Neuron (in vitro differentiated cells): ENCODE data around the gene TMEM207.

ENCODE experiments used
- H2AFZ ChIP-seq: one replicate; pipeline ENCODE4 v1.6.1; 2013; ENCODE audit warnings: low read depth, mild to moderate bottlenecking, inconsistent platforms, low read length, moderate library complexity
- H3K27me3 ChIP-seq: one replicate; pipeline ENCODE4 v1.6.1; 2013; ENCODE audit warnings: low read length; ENCODE audit not compliant: insufficient read depth
- H3K36me3 ChIP-seq: one replicate; pipeline ENCODE4 v1.6.1; 2013; ENCODE audit warnings: low read length; ENCODE audit not compliant: insufficient read depth
- H3K4me1 ChIP-seq: one replicate; pipeline ENCODE4 v1.6.1; 2013; ENCODE audit warnings: low read length; ENCODE audit not compliant: insufficient read depth
- H3K4me3 ChIP-seq: 2 replicates; pipeline ENCODE4 v1.5.1; 2013; ENCODE audit warnings: mild to moderate bottlenecking, low read length, moderate library complexity
- H3K9me3 ChIP-seq: one replicate; pipeline ENCODE4 v1.6.1; 2013; ENCODE audit warnings: low read length

Gene TMEM207

DNA sequence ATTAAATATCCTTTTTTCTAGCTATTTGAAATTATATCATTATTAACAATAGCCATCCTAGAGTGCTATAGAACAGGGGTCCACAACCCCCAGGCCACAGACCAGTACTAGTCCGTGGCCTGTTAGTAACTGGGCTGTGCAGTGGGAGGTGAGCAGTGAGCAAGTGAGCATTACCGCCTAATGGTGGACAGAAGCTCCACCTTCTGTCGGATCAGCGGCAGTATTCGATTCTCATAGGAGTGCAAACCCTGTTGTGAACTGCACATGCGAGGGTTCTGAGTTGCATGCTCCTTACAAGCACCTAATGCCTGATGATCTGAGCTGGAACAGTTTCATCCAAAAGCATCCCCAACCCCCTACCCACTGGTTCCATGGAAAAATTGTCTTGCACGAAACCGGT is 50.0 kb downstream of the TMEM207 start:
- H3K36me3 ChIP-seq, result no peaks in the 10 kb centered on the region
- no peaks in the 10 kb centered on the region for H3K4me1 ChIP-seq
- no peak overlapping the region for H3K4me3 ChIP-seq
- no peaks in the 10 kb centered on the region for H3K9me3 ChIP-seq
- no peaks in the 10 kb centered on the region for H3K27me3 ChIP-seq
- no peak overlapping the region for H2AFZ ChIP-seq

DNA sequence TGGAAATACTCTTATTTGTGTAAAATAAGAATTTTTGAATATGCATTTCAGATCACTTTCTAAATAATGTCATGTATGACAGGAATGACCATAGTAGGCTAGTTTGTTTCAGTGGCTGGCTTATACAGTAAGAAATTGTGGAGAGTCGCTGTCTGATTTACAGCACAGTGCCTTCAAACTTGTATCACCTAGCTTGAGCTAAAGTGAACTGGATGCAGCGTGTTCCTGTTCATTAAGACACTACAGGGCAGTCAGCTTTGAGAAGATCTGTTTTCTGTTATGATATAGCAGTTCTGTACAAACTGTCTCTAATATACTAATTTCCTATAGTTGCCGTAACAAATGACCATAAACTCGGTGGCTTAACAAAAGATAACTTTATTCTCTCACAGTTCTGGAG is 51.8 kb downstream of the TMEM207 start:
- Histone ChIP-seq H2AFZ (no peak overlapping the region), H3K4me1 (no peaks in the 10 kb centered on the region), H3K9me3 (no peaks in the 10 kb centered on the region), H3K27me3 (no peaks in the 10 kb centered on the region), H3K36me3 (no peaks in the 10 kb centered on the region), H3K4me3 (no peak overlapping the region)

DNA sequence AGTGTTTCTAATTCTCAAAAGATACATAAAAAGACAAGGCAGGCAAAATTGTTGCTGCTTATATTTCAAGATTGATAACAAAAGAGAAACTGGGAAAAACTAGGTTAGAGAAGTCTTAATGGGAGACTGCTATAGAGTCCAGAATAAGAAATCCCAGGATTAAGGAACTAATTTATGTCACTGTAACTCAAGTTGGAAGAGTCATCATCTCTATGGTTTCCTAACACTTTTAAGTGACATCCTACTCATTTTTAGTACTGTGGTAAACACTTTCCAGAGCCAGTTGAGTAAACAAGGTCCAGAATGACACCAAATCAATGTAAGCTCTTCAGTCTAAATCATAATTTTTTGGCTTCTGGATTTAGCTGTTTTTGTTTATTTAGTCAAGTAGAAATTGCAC is 53.7 kb downstream of the TMEM207 start:
- H3K4me3 ChIP-seq, result no peak overlapping the region
- no peaks in the 10 kb centered on the region for H3K4me1 ChIP-seq
- no peaks in the 10 kb centered on the region for H3K27me3 ChIP-seq
- H2AFZ ChIP-seq, result no peak overlapping the region
- no peaks in the 10 kb centered on the region for H3K36me3 ChIP-seq
- H3K9me3 ChIP-seq, result no peaks in the 10 kb centered on the region

DNA sequence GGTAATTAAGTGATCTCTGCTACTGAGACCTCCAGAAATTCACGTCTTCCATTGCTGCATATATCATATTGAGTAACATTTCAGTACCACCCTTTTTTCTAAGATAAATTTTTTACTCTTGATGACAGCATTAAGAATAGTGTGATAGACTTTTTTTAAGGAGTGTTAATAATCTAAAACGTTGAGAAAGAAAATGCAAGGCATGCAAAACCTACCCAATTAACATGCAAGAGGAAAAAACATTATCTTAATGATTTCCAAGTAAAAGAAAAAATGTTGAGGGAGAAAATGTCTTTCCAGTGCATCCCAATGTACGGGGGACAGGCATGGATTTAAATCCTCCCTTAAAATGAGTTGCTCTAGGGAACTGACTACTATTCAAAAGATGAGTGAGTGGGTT is 61.0 kb downstream of the TMEM207 start:
- H3K4me1 ChIP-seq, result no peaks in the 10 kb centered on the region
- no peak overlapping the region for H3K4me3 ChIP-seq
- H3K36me3 ChIP-seq, result no peaks in the 10 kb centered on the region
- H3K27me3 ChIP-seq, result no peaks in the 10 kb centered on the region
- no peak overlapping the region for H2AFZ ChIP-seq
- no peaks in the 10 kb centered on the region for H3K9me3 ChIP-seq

DNA sequence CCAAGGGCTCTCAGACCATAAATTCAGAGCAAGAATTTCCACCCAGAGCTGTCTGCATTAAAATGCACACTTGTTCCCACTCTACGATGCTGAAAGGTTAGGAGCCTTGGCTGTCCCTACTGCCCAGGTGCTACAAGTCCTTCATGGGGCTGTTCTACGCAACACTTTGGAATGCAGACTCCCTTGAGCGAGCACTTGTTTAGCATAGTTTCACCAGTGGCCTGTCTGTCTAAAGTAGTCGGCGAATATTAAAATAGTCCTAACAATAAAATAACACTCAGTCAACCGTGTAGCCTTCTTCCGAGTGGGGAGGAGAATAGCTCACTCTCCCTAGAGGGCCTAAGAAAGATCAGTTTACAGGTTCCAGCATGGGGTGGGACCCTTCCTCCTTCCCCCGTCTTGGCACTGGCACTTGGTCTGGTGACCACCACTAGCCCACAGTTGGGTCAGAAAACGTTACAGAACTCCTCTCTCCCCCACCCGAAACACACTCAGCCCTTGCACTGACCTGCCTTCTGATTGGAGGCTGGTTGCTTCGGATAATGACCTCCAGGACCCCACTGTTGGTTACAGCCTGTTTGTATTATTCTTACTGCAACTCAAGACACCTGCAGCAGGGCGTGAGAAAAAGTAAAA is 62.0 kb downstream of the TMEM207 start, which contains the start of gene CLDN16:
Gene CLDN16, plus strand, starts transcription at position 586 of the 636 bp plus-strand sequence. CDS start 167 bp downstream, outside the sequence.
- H3K4me1 ChIP-seq, result no peaks in the 10 kb centered on the region
- H3K36me3 ChIP-seq, result no peaks in the 10 kb centered on the region
- no peak within 1 kb of the TSS for H2AFZ ChIP-seq

DNA sequence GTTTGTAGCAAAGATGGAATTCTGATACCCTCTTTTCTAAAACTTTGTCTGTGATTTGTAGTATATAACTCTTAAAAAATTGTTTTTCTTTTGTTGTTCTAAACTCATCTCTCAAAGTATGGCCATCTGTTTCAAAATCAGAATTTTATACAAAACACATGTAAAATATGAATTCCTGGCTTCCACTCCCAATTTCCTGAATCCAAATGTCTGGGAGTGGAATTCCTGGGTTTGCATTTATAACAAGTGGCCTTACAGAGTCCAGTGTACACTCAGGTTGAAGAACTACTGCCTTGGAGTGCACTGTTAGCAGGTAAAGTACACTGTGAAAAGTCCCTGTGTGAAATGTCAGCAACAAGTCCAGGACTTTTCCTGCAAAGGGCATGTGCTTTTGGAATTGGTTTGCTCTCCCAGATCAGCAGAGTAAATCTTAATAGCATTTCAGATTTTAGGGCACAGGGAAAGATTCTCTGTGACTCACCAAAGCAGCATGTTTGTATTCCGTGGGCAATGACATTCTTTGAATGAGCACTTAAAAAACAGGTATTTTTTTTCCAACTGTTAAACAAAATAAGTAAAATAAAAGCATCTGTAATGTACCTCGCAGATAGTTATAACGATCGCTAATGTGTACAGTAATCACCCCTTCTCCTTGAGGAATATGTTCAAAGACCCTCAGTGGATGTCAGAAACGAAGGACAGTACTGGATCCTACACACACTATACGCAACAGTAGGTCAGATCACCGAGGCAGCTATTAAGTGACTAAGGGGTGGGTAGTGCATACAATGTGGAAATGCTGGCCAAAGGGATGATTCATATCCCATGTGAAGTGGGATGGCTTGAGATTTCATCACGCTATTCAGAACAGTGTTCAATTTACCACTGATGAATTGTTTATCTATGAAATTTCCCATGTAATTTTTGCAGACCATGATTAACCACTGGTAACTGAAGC is 63.7 kb downstream of the TMEM207 start:
- Histone ChIP-seq H2AFZ (no peak overlapping the region), H3K27me3 (no peaks in the 10 kb centered on the region), H3K4me1 (no peaks in the 10 kb centered on the region), H3K9me3 (no peaks in the 10 kb centered on the region), H3K36me3 (no peaks in the 10 kb centered on the region), H3K4me3 (no peak overlapping the region)

More for the DNA sequence above, 62.0 kb downstream of the TMEM207 start, which contains the start of gene CLDN16:
- no peak within 1 kb of the TSS for H3K4me3 ChIP-seq
- H3K27me3 ChIP-seq, result no peaks in the 10 kb centered on the region
- H3K9me3 ChIP-seq, result no peaks in the 10 kb centered on the region

DNA sequence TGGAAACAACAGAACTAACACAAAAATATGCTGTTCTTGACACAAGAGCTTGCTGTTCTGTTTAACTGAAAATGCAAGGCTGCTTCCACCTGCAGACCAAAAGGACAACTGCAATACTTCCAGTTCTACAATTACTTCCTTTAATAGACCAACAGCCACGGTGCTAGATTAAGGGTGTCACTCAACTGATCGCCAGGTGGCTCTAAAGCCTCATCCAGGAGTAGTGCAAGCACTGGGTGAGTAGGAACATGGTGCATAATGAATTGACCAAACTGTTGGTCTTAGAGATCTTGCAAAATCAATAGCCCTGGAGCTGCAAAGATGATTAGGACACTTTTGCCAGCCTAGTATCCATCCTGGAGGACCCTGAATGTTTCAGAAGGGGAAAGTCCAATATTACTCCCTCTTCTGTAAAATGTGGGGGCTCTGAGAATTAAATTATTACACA is 65.4 kb downstream of the TMEM207 start:
- no peaks in the 10 kb centered on the region for H3K27me3 ChIP-seq
- no peak overlapping the region for H3K4me3 ChIP-seq
- H3K9me3 ChIP-seq, result no peaks in the 10 kb centered on the region
- no peaks in the 10 kb centered on the region for H3K36me3 ChIP-seq
- H2AFZ ChIP-seq, result no peak overlapping the region
- H3K4me1 ChIP-seq, result no peaks in the 10 kb centered on the region

DNA sequence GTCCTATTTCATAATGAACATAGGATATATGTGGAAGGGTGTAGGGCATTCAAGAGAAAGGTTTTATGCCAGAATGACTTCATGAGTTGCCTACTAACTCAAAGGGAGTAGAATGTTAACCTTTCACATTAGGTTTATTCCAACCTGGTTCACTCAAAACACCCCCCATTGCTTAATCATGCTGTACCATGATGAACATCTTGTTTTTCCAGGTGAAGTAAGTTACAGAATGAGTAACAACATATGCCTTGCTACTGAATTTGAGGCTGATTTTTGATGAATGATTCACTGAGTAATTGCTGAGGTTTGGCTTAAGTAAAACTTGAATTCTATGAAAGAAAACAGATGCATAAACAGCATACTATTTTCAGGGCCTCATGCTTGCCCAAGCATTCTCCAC is 67.6 kb downstream of the TMEM207 start:
- Histone ChIP-seq H3K4me3 (no peak overlapping the region), H3K4me1 (no peaks in the 10 kb centered on the region), H3K36me3 (no peaks in the 10 kb centered on the region), H3K9me3 (no peaks in the 10 kb centered on the region), H2AFZ (no peak overlapping the region), H3K27me3 (no peaks in the 10 kb centered on the region)

DNA sequence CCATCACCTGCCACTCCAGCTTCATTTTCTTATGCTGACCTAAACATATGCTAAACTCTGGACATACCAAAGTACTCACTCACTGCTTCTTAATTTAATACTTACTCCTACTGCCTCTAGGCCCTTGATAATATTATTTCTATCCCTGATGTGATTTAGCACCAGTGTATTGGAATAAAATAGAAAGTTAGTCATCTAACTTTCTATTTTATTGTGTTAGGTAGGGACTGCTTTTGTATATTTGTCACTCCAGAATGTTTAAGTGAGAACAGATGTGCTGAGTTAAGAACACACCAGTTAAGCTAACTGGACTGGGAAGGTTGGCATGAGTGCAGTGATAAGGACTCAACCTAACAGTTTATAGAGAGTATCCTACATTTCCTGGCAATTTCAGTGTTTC is 68.3 kb downstream of the TMEM207 start:
- Histone ChIP-seq H3K36me3 (no peaks in the 10 kb centered on the region), H2AFZ (no peak overlapping the region), H3K4me1 (no peaks in the 10 kb centered on the region), H3K4me3 (no peak overlapping the region), H3K27me3 (no peaks in the 10 kb centered on the region), H3K9me3 (no peaks in the 10 kb centered on the region)

DNA sequence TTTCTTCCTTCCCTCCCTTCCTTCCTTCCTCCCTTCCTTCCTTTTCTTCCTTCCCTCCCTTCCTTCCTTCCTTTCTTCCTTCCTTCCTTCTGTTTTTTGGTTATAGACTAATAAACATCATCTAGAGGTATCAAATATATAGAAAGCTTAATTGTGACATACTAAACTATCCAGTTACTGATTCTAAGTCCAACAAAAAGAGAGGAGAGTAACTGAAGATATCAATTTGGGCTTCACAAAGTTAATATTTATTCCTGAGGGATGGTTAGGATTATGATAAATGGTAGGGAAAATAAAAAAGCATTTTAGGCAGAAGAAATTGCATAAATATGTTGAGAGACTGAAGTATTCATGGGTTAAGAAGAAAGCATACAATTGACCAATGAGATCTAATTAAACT is 69.5 kb downstream of the TMEM207 start:
- Histone ChIP-seq H3K4me3 (no peak overlapping the region), H3K36me3 (no peaks in the 10 kb centered on the region)

More for the DNA sequence above, 69.5 kb downstream of the TMEM207 start:
- H3K4me1 ChIP-seq, result no peaks in the 10 kb centered on the region
- H2AFZ ChIP-seq, result no peak overlapping the region
- no peaks in the 10 kb centered on the region for H3K27me3 ChIP-seq
- no peaks in the 10 kb centered on the region for H3K9me3 ChIP-seq
